K562 (cell line): Measurements from ENCODE around the gene AK4. TPM values are rescaled to one million over a fixed set of nuclear protein-coding genes. Genes with fewer than 3 reads are reported as not detected.

Source experiments
- ATAC-seq: fragments of 200-7000 bp; cut with Tn5 transposase; 3 replicates; pipeline ENCODE4 v1.9.1; 2020; ENCODE audit warnings: moderate library complexity
- BruUV-seq: library from RNA; stranded (reverse); fragments of 400-500 nt; replicated peaks from 2 replicates; lab custom pipeline; 2021; lab: Mats Ljungman, UMichigan
- CTCF ChIA-PET: fragments of 300-600 bp; formaldehyde crosslinking; extraction: SDS; loops from one replicate; lab custom pipeline; 2021; ENCODE audit warnings: low intra/inter-chr PET ratio; lab: Yijun Ruan, JAX
- POLR2A ChIA-PET: fragments of 300-600, 350-650 bp; sonication (Branson Sonifier 250); formaldehyde crosslinking; extraction: SDS; loops from one replicate; lab custom pipeline; 2021; ENCODE audit warnings: antibody characterized with exemption, inconsistent platforms; lab: Yijun Ruan, JAX
- DNase-seq, 4 experiments: peaks; one replicate each; pipeline versions ENCODE4 v3.0.0 to v3.0.0-alpha.2; 2011 to 2018; ENCODE audit warnings: low spot score in 3 of 4, mixed read lengths in 3 of 4; ENCODE audit errors: extremely low read depth in 1 of 4
- FAIRE-seq: peaks from 2 replicates; lab custom pipeline; 2011; peaks lifted over from hg19 to GRCh38; lab: Jason Lieb, UNC
- H2AFZ ChIP-seq: 2 replicates; pipeline ENCODE4 v1.6.0; 2011; ENCODE audit warnings: low read depth, low read length, control low read depth, inconsistent platforms
- H3K27ac ChIP-seq: fragments of 200-600 bp; 3 replicates; pipeline ENCODE4 v1.8.0; 2011; ENCODE audit warnings: low read depth, mild to moderate bottlenecking, control low read depth, inconsistent platforms, low read length, moderate library complexity, mixed read lengths; ENCODE audit errors: extremely low read depth
- H3K27me3 ChIP-seq, 2 experiments: fragments of 300-600 bp in 1 of 2; 2 replicates in 1 of 2; 3 replicates in 1 of 2; pipeline versions ENCODE4 v1.6.0 to v1.8.0; 2011; ENCODE audit warnings: inconsistent platforms in 2 of 2, low read length in 2 of 2, mild to moderate bottlenecking in 1 of 2, mixed read lengths in 1 of 2, moderate library complexity in 1 of 2; ENCODE audit not compliant: control insufficient read depth in 2 of 2, insufficient read depth in 2 of 2
- H3K36me3 ChIP-seq: fragments of 300-600 bp; 3 replicates; pipeline ENCODE4 v1.8.0; 2011; ENCODE audit warnings: mild to moderate bottlenecking, low read length, inconsistent platforms; ENCODE audit not compliant: control insufficient read depth, insufficient read depth
- H3K4me1 ChIP-seq, 2 experiments: fragments of 200-600 bp in 1 of 2; replicated peaks in 1 of 2; 2 replicates in 1 of 2; 3 replicates in 1 of 2; pipeline versions ENCODE4 v1.5.1 to v1.8.0; 2011; ENCODE audit warnings: inconsistent platforms in 2 of 2, low read length in 2 of 2, mild to moderate bottlenecking in 1 of 2, mixed read lengths in 1 of 2, moderate library complexity in 1 of 2; ENCODE audit not compliant: control insufficient read depth in 2 of 2, insufficient read depth in 2 of 2
- H3K4me2 ChIP-seq: 2 replicates; pipeline ENCODE4 v1.6.1; 2011; ENCODE audit warnings: low read length, control low read depth, inconsistent platforms, mixed read lengths; ENCODE audit not compliant: insufficient read depth
- H3K4me3 ChIP-seq: fragments of 200-600 bp; sonication (generic), shearing (Covaris generic); 2 replicates; pipeline ENCODE4 v1.5.1; 2016; ENCODE audit warnings: control low read depth, inconsistent platforms
- H3K79me2 ChIP-seq: fragments of 200-600 bp; 3 replicates; pipeline ENCODE4 v1.8.0; 2011; ENCODE audit warnings: low read length, inconsistent platforms; ENCODE audit not compliant: control insufficient read depth, insufficient read depth
- H3K9ac ChIP-seq, 2 experiments: 2 replicates each; pipeline versions ENCODE4 v1.6.0 to v1.6.1; 2011; ENCODE audit warnings: low read depth in 2 of 2, low read length in 2 of 2, control low read depth in 1 of 2, inconsistent platforms in 1 of 2, mild to moderate bottlenecking in 1 of 2, mixed read lengths in 1 of 2; ENCODE audit not compliant: insufficient read depth in 1 of 2
- H3K9me1 ChIP-seq: one replicate; pipeline ENCODE4 v1.6.0; 2011; ENCODE audit warnings: inconsistent platforms, mild to moderate bottlenecking, low read length, moderate library complexity; ENCODE audit not compliant: control insufficient read depth, insufficient read depth
- H3K9me3 ChIP-seq: replicated peaks from 2 replicates; pipeline ENCODE4 v1.5.1; 2011; ENCODE audit warnings: low read depth, low read length, inconsistent platforms; ENCODE audit not compliant: control insufficient read depth, insufficient read depth
- H4K20me1 ChIP-seq: replicated peaks from 2 replicates; pipeline ENCODE4 v1.6.1; 2011; ENCODE audit warnings: low read length, inconsistent platforms, mixed read lengths; ENCODE audit not compliant: control insufficient read depth, insufficient read depth
- CBFB ChIP-seq: sonication (generic); formaldehyde crosslinking; IDR thresholded peaks from 2 replicates; pipeline ENCODE4 v1.4.0; 2020; ENCODE audit warnings: mild to moderate bottlenecking, missing genetic modification reagents
- CHAMP1 ChIP-seq: fragments of 450-650 bp; IDR thresholded peaks from 2 replicates; pipeline ENCODE4 v1.6.1; 2016; ENCODE audit warnings: mild to moderate bottlenecking
- HMG20A ChIP-seq: fragments of 450-650 bp; formaldehyde crosslinking; conservative IDR thresholded peaks from 2 replicates; pipeline ENCODE4 v1.4.0; 2020; ENCODE audit warnings: mild to moderate bottlenecking, mixed read lengths
- MYBL2 ChIP-seq, 2 experiments: fragments of 450-650 bp in 1 of 2; sonication (generic) in 1 of 2; formaldehyde crosslinking in 1 of 2; IDR thresholded peaks; 2 replicates each; pipeline versions ENCODE4 v1.6.1 to v1.8.1; 2017 to 2022; ENCODE audit warnings: borderline replicate concordance in 1 of 2, inconsistent platforms in 1 of 2, low read depth in 1 of 2, mild to moderate bottlenecking in 1 of 2, missing genetic modification reagents in 1 of 2, moderate library complexity in 1 of 2
- NFIX ChIP-seq: fragments of 250-450 bp; sonication (Bioruptor Pico); IDR thresholded peaks from 2 replicates; pipeline ENCODE4 v1.4.0; 2020; ENCODE audit warnings: low read depth, mild to moderate bottlenecking, moderate library complexity
- NFXL1 ChIP-seq: fragments of 450-650 bp; formaldehyde crosslinking; IDR thresholded peaks from 2 replicates; pipeline ENCODE4 v1.4.0; 2021; ENCODE audit warnings: mild to moderate bottlenecking
- NR3C1 ChIP-seq: sonication (generic); formaldehyde crosslinking; IDR thresholded peaks from 2 replicates; pipeline ENCODE4 v1.8.1; 2022; ENCODE audit warnings: missing genetic modification reagents
- SIX5 ChIP-seq, 2 experiments: IDR thresholded peaks; 2 replicates each; pipeline ENCODE4 v1.6.1; 2011; ENCODE audit warnings: low read length in 2 of 2, borderline replicate concordance in 1 of 2, low read depth in 1 of 2, mild to moderate bottlenecking in 1 of 2, moderate library complexity in 1 of 2; ENCODE audit not compliant: insufficient read depth in 1 of 2
- TBP ChIP-seq: optimal IDR thresholded peaks from 2 replicates; pipeline ENCODE3; 2011; ENCODE audit warnings: low read depth, low read length, improper control_type of control experiment
- U2AF1 ChIP-seq: fragments of 200-400 bp; formaldehyde crosslinking; optimal IDR thresholded peaks from 2 replicates; pipeline ENCODE3; 2017; ENCODE audit warnings: mild to moderate bottlenecking, low read depth, low read length, moderate library complexity
- ZNF445 ChIP-seq: fragments of 250-450 bp; sonication (Bioruptor Pico); IDR thresholded peaks from 2 replicates; pipeline ENCODE4 v1.4.0; 2020; ENCODE audit warnings: low read depth, mild to moderate bottlenecking, moderate library complexity
- WGBS: fragments of 100-300 bp; shearing (Covaris generic); methylation state at CpG from one replicate; pipeline ENCODE4 v1.1.6; 2016; ENCODE audit warnings: low coverage, mixed read lengths; ENCODE audit not compliant: insufficient coverage; ENCODE audit errors: missing lambda C conversion rate; 5-methylcytosine and 5-hydroxymethylcytosine counted together
- in situ Hi-C: fragments of 300-500 bp; cut with MboI; formaldehyde crosslinking; loops from 4 replicates; pipeline ENCODE4 v1.15.0; 2018; ENCODE audit warnings: inconsistent platforms, mixed read lengths
- intact Hi-C: fragments of 100-400 bp; cut with micrococcal nuclease; formaldehyde crosslinking; loops from 2 replicates; pipeline ENCODE4 v1.14.2; 2022
- polyA plus RNA-seq, 8 experiments: library from polyadenylated mRNA; depleted of rRNA in 4 of 8; stranded (reverse) in 5 of 8; unstranded in 3 of 8; fragments of >200 nt; fragmentation: Nextera tagmentation in 2 of 8; fragmentation: Illumina TruSeq in 1 of 8; extraction: Ambion mirVana in 2 of 8; extraction: Trizol in 1 of 8; gene quantifications; 2 replicates each; pipeline versions ENCODE4 v1.2.1 to v1.2.3, GENCODE V29; 2011 to 2014; ENCODE audit warnings: inconsistent platforms in 1 of 8, missing spikeins in 1 of 8
- total RNA-seq, 7 experiments: library from RNA; depleted of rRNA in 6 of 7; stranded (reverse); fragments of >200 nt in 6 of 7; fragmentation: Illumina TruSeq in 2 of 7; extraction: Trizol in 2 of 7; gene quantifications; 2 replicates each; pipeline versions ENCODE4 v1.2.1 to v1.2.3, GENCODE V29; 2011 to 2021; ENCODE audit warnings: low replicate concordance in 1 of 7

AK4 gene
- total and polyA plus RNA-seq, 9 of the 15 experiments (the other 6 are each of a cell fraction or from before 2014, with no cell fraction given): 10.4 to 96.6 (median 21.5) TPM

- no TSS peak for BruUV-seq
These were observed 63.3 kb downstream of the AK4 start for GRCh38 chr1:65211331-65211730.

More at GRCh38 chr1:65211331-65211730, 63.3 kb downstream of the AK4 start:
- intact Hi-C loops (no loop called here), in situ Hi-C loops (loop anchor here (5.0 to 25.0 kb wide), 3 partner anchors 144 to 726 kb away; no protein-coding TSS in a partner anchor)
- POLR2A ChIA-PET: no interaction called here
- FAIRE-seq: no peak
- CTCF ChIA-PET: no interaction called here
- H3K9ac ChIP-seq: no peak overlapping the region
- ATAC-seq: no peak
- H3K79me2 ChIP-seq: peaks cover 4% of the 10 kb centered on the region; the same call in 2 of the 3 replicates
- H3K27ac ChIP-seq: no peak overlapping the region
- no peak overlapping the region for H3K4me3 ChIP-seq
- no peaks in the 10 kb centered on the region for H3K9me1 ChIP-seq
- H2AFZ ChIP-seq: no peak overlapping the region
- H3K27me3 ChIP-seq: no peaks in the 10 kb centered on the region
- H3K36me3 ChIP-seq: no peaks in the 10 kb centered on the region; the same call in 2 of the 3 replicates
- H3K4me2 ChIP-seq: no peak overlapping the region
- WGBS: 77% methylated on average over 6 of the region's 6 CpGs
- no peak for DNase-seq
- no peak for TF ChIP-seq NFXL1
- no peak for TF ChIP-seq U2AF1
- no peak for TF ChIP-seq CHAMP1
- TF ChIP-seq ZNF445 (CRISPR knock-in tag): no peak
- TF ChIP-seq HMG20A (CRISPR knock-in tag): no peak
- no peak for TF ChIP-seq NFIX (CRISPR knock-in tag)
- no peak for TF ChIP-seq CBFB (CRISPR knock-in tag)
- no peak for TF ChIP-seq MYBL2 (IDR thresholded peaks at IDR 0.05; ENCODE audit: low read depth)
- TF ChIP-seq MYBL2 (CRISPR knock-in tag; IDR thresholded peaks at IDR 0.05; ENCODE audit: borderline replicate concordance): no peak
- no peak for TF ChIP-seq TBP
- TF ChIP-seq SIX5 (IDR thresholded peaks at IDR 0.05; ENCODE audit: borderline replicate concordance in 1 of 2, insufficient read depth in 1 of 2, low read depth in 1 of 2, low read length in 2 of 2): no peak
- no peak for TF ChIP-seq NR3C1 (CRISPR knock-in tag)
- H3K4me1 ChIP-seq: peaks cover 8 to 23% of the 10 kb centered on the region in 2 experiments; a peak in 3 of 5 replicates
- no peaks in the 10 kb centered on the region for H3K9me3 ChIP-seq
- H4K20me1 ChIP-seq: no peaks in the 10 kb centered on the region
